Gastrocnemius medialis (tissue), 4 donors: ENCODE data around the gene OGFRL1. TPM values are rescaled to one million over a fixed set of nuclear protein-coding genes. Genes with fewer than 3 reads are reported as not detected.
"Not testable (repeated sequence)": the region's sequence is repeated elsewhere in the genome, so short reads cannot be mapped to it uniquely, and the experiment has no call there.

Source experiments
- ATAC-seq, 2 donors: fragments of 150-250 bp; one replicate each; pipeline ENCODE4 v1.9.1; 2016
- DNase-seq, 2 donors: peaks; one replicate each; pipeline ENCODE4 v3.0.0-alpha.2; 2019
- H3K27ac ChIP-seq, 4 donors: fragments of 200-600 bp; sonication (generic); 1 replicate in 1 of 4; 2 replicates in 3 of 4; pipeline ENCODE4 v1.5.1; 2016 to 2018; ENCODE audit warnings: mild to moderate bottlenecking in 2 of 4, moderate library complexity in 1 of 4
- H3K27me3 ChIP-seq, 3 donors: fragments of 200-600 bp; sonication (generic) in 2 of 3; 1 replicate in 1 of 3; 2 replicates in 2 of 3; pipeline versions ENCODE4 v1.5.1 to v1.6.0; 2016 to 2019; ENCODE audit warnings: mild to moderate bottlenecking in 1 of 3, moderate library complexity in 1 of 3
- H3K36me3 ChIP-seq, 2 donors: fragments of 200-600 bp; sonication (generic) in 1 of 2; one replicate each; pipeline ENCODE4 v1.5.1; 2017 to 2018
- H3K4me1 ChIP-seq, 2 donors: fragments of 200-600 bp; sonication (generic) in 1 of 2; one replicate each; pipeline ENCODE4 v1.5.1; 2016 to 2017; ENCODE audit warnings: mild to moderate bottlenecking in 2 of 2
- H3K4me3 ChIP-seq, 4 donors: fragments of 200-600 bp; sonication (generic) in 3 of 4; 1 replicate in 1 of 4; 2 replicates in 3 of 4; pipeline ENCODE4 v1.5.1; 2016 to 2019; ENCODE audit warnings: mild to moderate bottlenecking in 2 of 4
- H3K9me3 ChIP-seq, 3 donors: fragments of 200-600 bp; sonication (generic) in 2 of 3; 1 replicate in 1 of 3; 2 replicates in 2 of 3; pipeline ENCODE4 v1.5.1; 2016 to 2019
- POLR2A ChIP-seq, 2 donors: fragments of 450-650 bp; IDR thresholded peaks; one replicate each; pipeline ENCODE4 v1.6.1; 2017; ENCODE audit warnings: antibody characterized with exemption in 2 of 2, mild to moderate bottlenecking in 2 of 2, moderate library complexity in 2 of 2
- in situ Hi-C, 4 donors: fragments of 200-750 bp; cut with MboI; loops; one replicate each; pipeline versions ENCODE4 v1.15.0 to v1.8.0; 2017; ENCODE audit warnings: low sequenced_read_pairs in 4 of 4
- intact Hi-C: fragments of 100-400 bp; cut with DNase I; formaldehyde crosslinking; loops from one replicate; pipeline ENCODE4 v1.15.1; 2023; ENCODE audit warnings: low total_unique reads
- total RNA-seq, 4 donors: library from RNA; depleted of rRNA; stranded (reverse); fragments of >200 nt; gene quantifications; one replicate each; pipeline versions ENCODE4 v1.1.0 to v1.2.3, GENCODE V29; 2016
- TF ChIP-seq, protein P1 (sequence below), 5 experiments: fragments of 450-650 bp in 3 of 5; fragments of 200-600 bp in 2 of 5; sonication (generic) in 2 of 5; IDR thresholded peaks in 4 of 5; conservative IDR thresholded peaks in 1 of 5; 1 replicate in 4 of 5; 2 replicates in 1 of 5; pipeline ENCODE4 v1.5.1; 2016 to 2019; ENCODE audit warnings: antibody characterized with exemption in 5 of 5, mild to moderate bottlenecking in 3 of 5, moderate library complexity in 3 of 5

Gene OGFRL1
- total RNA-seq, 4 donors from 2014 or later, result 4.6 to 18.0 (median 6.8) TPM

DNA sequence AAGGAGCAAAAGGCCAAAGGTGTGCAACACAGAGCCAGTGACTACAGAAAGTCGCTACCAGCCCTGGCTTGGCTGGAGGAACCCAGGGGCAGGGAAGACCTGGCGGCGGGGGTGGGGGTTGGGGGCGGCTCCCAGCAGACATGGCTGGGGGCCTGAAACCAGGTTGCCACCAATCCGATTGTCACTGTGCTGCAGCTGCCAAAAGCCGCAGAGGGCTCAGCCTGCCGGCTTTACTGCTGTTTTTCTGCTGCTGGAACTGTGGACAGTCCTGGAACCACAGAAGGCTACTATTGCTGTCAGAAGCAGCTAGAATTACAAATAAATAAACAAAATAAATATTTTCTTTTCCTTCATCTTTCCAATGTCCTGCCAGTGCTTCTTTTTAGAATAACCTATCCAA, 25.7 kb upstream of the OGFRL1 start:
- Histone ChIP-seq H3K27ac (no peak overlapping the region), H3K36me3 (no peaks in the 10 kb centered on the region), H3K9me3 (no peaks in the 10 kb centered on the region), H3K4me3 (no peak overlapping the region), H3K27me3 (no peaks in the 10 kb centered on the region), H3K4me1 (peaks cover 0 to 3% of the 10 kb centered on the region in 2 donors)
- ATAC-seq (no peak), DNase-seq (no peak)
- intact Hi-C loops, result no loop called here
- in situ Hi-C loops, result no loop called here
- TF ChIP-seq, protein P1, sequence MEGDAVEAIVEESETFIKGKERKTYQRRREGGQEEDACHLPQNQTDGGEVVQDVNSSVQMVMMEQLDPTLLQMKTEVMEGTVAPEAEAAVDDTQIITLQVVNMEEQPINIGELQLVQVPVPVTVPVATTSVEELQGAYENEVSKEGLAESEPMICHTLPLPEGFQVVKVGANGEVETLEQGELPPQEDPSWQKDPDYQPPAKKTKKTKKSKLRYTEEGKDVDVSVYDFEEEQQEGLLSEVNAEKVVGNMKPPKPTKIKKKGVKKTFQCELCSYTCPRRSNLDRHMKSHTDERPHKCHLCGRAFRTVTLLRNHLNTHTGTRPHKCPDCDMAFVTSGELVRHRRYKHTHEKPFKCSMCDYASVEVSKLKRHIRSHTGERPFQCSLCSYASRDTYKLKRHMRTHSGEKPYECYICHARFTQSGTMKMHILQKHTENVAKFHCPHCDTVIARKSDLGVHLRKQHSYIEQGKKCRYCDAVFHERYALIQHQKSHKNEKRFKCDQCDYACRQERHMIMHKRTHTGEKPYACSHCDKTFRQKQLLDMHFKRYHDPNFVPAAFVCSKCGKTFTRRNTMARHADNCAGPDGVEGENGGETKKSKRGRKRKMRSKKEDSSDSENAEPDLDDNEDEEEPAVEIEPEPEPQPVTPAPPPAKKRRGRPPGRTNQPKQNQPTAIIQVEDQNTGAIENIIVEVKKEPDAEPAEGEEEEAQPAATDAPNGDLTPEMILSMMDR (IDR thresholded peaks at IDR 0.05 in 4 of 5, conservative IDR thresholded peaks at IDR 0.05 in 1 of 5), result no peak
- TF ChIP-seq POLR2A (IDR thresholded peaks at IDR 0.05), result no peak

DNA sequence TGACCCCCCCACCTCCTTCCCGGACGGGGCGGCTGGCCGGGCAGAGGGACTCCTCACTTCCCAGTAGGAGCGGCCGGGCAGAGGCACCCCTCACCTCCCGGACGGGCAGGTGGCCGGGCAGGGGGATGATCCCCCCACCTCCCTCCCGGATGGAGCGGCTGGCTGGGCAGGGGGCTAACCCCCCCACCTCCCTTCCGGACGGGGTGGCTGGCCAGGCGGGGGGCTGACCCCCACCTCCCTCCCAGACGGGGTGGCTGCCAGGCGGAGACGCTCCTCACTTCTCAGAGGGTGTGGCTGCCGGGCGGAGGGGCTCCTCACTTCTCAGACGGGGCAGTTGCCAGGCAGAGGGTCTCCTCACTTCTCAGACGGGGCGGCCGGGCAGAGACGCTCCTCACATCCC, 22.2 kb upstream of the OGFRL1 start:
- in situ Hi-C loops, H3K27ac ChIP-seq, ATAC-seq, H3K9me3 ChIP-seq, H3K4me3 ChIP-seq, H3K36me3 ChIP-seq, H3K4me1 ChIP-seq, H3K27me3 ChIP-seq, intact Hi-C loops, DNase-seq: not testable (repeated sequence)

DNA sequence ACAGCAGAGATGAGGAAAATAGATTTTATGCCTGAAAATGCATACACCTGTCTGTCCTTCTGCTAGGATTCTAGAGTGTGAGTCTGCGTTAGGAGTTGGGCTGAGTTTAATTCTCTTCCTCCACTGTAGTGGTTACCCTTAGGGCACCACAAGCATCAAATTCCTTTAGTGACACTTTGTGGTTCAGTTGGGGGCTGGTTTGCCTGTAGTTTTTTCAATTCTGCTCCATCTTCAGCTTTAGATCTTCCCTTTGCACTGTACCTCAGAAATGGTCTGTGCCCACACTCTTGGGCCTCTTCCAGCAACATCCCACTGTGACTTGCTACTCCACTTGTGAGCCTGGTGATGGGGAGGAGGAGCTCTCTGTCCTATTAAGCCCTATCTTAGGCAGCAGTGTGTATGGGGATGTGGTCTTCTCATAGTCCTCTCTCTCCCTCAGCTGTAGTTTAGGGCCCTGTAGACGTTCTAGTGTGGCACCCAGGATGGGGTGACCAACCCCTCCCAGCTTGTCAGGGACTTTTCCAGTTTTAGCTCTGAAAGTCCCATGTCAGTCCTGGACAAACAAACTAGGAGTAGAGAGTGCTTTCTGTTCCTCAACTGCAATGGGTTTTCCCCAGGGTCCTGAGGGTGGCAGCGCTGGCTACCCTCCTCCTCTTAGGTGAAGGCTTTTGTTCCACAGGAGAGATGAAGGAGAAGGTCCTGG, 19.7 kb upstream of the OGFRL1 start:
- in situ Hi-C loops (no loop called here), intact Hi-C loops (no loop called here)
- Histone ChIP-seq H3K27me3 (no peaks in the 10 kb centered on the region), H3K9me3 (no peaks in the 10 kb centered on the region), H3K4me3 (no peak overlapping the region), H3K36me3 (no peaks in the 10 kb centered on the region), H3K4me1 (no peaks in the 10 kb centered on the region), H3K27ac (no peak overlapping the region)
- ATAC-seq (no peak), DNase-seq (no peak)
- TF ChIP-seq, protein P1 (IDR thresholded peaks at IDR 0.05 in 4 of 5, conservative IDR thresholded peaks at IDR 0.05 in 1 of 5), result no peak
- TF ChIP-seq POLR2A (IDR thresholded peaks at IDR 0.05), result no peak

DNA sequence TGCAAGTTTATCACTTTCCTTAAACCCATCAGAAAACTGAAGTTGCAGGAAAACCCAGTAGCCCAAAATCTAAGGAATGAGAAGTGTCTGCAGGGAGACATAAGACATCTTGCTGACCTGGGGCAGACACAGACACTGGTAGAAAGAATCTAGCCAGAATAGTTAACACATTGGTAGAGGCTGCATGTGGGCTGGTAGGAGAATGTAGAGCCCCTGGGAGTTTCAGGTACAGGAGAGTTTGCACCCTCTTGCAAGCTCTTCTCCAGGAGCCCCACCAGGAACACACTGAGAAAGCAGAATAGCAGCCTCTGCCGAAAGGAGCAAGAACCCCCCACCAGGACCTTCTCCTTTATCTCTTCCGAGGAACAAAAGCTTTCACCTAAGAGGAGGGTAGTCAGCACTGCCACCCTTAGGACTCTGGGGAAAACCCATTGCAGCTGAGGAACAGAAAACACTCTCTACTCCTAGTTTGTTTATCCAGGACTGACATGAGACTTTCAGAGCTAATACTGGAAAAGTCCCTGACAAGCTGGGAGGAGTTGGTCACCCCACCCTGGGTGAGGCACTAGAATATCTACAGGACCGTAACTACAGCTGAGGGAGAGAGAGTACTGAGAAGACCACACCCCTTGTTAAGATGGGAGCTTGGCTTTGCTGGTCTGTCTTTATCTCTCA, 10.5 kb upstream of the OGFRL1 start:
- no peak overlapping the region for H3K27ac ChIP-seq
- H3K4me3 ChIP-seq, result no peak overlapping the region
- intact Hi-C loops (no loop called here), in situ Hi-C loops (no loop called here)
- no peak for ATAC-seq
- no peak for TF ChIP-seq POLR2A (IDR thresholded peaks at IDR 0.05)
- TF ChIP-seq, protein P1 (IDR thresholded peaks at IDR 0.05 in 4 of 5, conservative IDR thresholded peaks at IDR 0.05 in 1 of 5), result no peak
- no peaks in the 10 kb centered on the region for H3K4me1 ChIP-seq
- H3K27me3 ChIP-seq, result no peaks in the 10 kb centered on the region
- no peak for DNase-seq
- H3K9me3 ChIP-seq, result no peaks in the 10 kb centered on the region
- H3K36me3 ChIP-seq, result no peaks in the 10 kb centered on the region

DNA sequence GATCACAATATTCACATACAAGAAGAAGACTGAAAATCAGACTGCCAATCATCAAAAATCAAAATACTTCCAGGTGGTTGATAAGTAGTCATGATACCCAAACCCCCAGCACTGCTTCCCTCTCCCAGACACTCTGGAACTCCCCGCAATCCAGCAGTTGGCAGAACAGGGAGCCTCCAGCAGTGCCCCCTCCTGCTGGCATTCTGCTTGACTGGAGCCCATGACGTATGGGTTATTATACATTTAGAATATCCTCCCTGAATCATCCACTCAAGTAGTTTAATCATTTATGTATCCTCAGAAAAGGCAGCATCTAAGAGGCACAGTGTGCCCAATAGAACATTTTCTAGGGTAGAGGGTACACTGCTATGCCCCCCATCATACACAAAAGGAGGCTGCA, 9.3 kb upstream of the OGFRL1 start:
- no peaks in the 10 kb centered on the region for H3K36me3 ChIP-seq
- in situ Hi-C loops (no loop called here), intact Hi-C loops (no loop called here)
- no peak for TF ChIP-seq POLR2A (IDR thresholded peaks at IDR 0.05)
- TF ChIP-seq, protein P1 (IDR thresholded peaks at IDR 0.05 in 4 of 5, conservative IDR thresholded peaks at IDR 0.05 in 1 of 5), result no peak
- no peak overlapping the region for H3K4me3 ChIP-seq
- no peak overlapping the region for H3K27ac ChIP-seq
- H3K4me1 ChIP-seq, result peaks cover 0 to 6% of the 10 kb centered on the region in 2 donors
- DNase-seq (no peak), ATAC-seq (no peak)
- no peaks in the 10 kb centered on the region for H3K9me3 ChIP-seq
- H3K27me3 ChIP-seq, result no peaks in the 10 kb centered on the region
